UCSD-AML1 (cell line): ENCODE data around the gene AGTR2.
"Not testable (repeated sequence)": the region's sequence is repeated elsewhere in the genome, so short reads cannot be mapped to it uniquely, and the experiment has no call there.

ENCODE experiments used
- DNase-seq: peaks from one replicate; lab custom pipeline; 2025; ENCODE audit not compliant: unreplicated experiment; lab: John Stamatoyannopoulos, UW

The AGTR2 gene, protein sequence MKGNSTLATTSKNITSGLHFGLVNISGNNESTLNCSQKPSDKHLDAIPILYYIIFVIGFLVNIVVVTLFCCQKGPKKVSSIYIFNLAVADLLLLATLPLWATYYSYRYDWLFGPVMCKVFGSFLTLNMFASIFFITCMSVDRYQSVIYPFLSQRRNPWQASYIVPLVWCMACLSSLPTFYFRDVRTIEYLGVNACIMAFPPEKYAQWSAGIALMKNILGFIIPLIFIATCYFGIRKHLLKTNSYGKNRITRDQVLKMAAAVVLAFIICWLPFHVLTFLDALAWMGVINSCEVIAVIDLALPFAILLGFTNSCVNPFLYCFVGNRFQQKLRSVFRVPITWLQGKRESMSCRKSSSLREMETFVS

DNA sequence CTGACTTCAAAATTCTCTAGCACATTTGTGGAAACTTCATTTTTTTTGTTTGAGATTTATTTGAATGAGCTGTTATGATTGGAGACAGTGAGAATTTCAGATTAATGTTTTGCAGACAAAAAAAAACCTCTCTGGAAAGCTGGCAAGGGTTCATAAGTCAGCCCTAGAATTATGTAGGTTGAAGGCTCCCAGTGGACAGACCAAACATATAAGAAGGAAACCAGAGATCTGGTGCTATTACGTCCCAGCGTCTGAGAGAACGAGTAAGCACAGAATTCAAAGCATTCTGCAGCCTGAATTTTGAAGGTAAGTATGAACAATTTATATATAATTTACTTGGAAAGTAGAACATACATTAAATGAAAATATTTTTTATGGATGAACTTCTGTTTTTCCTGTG is at the start of gene AGTR2:
AGTR2 (plus strand) TSS at position 234 of the 400 bp plus-strand sequence. CDS start 1,537 bp downstream, outside the sequence.
- no peak for DNase-seq

DNA sequence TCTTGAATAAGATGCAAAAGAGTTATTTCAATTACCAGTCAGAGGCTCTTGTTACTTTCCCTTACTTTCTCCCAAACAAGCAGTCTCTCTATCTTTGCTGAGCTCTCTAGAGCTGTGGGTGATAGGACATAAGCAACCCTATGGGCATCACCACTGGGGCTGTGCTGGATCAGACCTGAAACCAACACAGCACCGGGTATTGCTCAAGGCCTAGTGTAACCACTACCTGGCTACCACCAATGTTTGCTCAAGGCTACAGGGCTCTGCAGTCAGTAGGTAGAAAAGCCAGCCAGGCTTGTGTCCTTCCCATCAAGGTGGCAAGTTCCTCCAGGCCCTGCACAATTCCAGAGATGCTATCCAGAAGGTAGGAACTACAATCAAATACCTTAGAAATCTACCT is 35.3 kb upstream of the AGTR2 start:
- DNase-seq = no peak

GRCh38 chrX:116141270-116141669 is 29.3 kb upstream of the AGTR2 start:
- not testable (repeated sequence) for DNase-seq

- no peak for DNase-seq
Measured at GRCh38 chrX:116142976-116143375, 27.6 kb upstream of the AGTR2 start.

- no peak for DNase-seq
Measured at GRCh38 chrX:116172976-116173375, 2.4 kb downstream of the AGTR2 start.

- DNase-seq = no peak
Measured at GRCh38 chrX:116181300-116181699, 10.8 kb downstream of the AGTR2 start.

GRCh38 chrX:116185163-116185562 is 14.6 kb downstream of the AGTR2 start:
- DNase-seq = no peak

GRCh38 chrX:116194649-116195048 is 24.1 kb downstream of the AGTR2 start:
- no peak for DNase-seq

GRCh38 chrX:116198235-116198634 is 27.7 kb downstream of the AGTR2 start:
- DNase-seq = no peak

DNA sequence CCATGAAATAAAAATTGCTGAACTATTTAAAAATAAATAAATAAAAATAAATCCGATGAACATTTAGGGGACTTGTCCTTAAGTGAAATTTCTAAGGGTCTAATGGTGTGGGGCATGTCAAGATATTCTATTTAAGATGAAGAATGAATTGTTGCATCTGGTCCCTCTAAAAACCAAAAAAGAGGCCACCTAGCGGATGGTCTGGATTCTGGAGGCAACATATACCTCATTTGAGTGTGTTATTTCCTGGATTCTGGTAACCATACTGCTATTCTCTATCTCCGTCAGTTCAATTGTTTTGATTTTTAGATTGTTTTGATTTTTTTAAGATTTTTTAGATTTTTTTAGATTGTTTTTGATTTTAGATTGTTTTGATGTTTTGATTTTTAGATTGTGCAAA is 28.3 kb downstream of the AGTR2 start:
- DNase-seq = no peak

- no peak for DNase-seq
Measured at GRCh38 chrX:116204932-116205331, 34.4 kb downstream of the AGTR2 start.

DNA sequence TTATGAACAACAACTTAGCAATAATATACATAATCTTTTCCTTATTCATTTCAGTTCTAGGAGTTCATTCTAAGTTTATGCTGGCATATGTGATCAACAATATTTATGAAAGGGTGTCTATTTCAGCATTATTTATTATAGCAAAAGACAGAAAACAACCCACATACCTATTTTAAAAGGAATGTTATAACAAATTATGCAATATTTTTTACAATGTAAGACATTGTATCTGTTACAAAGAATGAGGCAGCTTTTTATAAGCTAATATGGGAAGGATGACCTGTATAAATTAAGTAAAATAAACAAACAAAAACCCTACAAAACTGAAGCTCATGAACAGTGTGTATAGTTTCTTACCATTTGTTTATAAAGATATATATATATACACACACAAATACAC is 42.7 kb downstream of the AGTR2 start:
- DNase-seq = no peak

DNA sequence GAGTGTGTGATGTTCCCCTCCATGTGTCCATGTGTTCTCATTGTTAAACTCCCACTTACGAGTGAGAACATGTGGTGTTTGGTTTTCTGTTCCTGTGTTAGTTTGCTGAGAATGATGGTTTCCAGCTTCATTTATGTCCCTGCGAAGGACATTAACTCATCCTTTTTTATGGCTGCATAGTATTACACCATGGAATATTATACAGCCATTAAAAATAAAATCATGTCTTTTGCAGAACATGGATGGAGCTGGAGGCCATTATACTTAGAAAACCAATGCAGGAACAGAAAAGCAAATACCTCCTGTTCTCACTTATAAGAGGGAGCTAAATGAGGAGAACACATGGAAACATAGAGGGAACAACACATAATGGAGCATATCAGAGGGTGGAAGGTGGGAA is 46.5 kb downstream of the AGTR2 start:
- not testable (repeated sequence) for DNase-seq
